HG03571 (cell line): Measurements from ENCODE around the gene SULT2A1.
"Not testable (repeated sequence)": the region's sequence is repeated elsewhere in the genome, so short reads cannot be mapped to it uniquely, and the experiment has no call there.

ENCODE experiments used
- ATAC-seq: cut with Tn5 transposase; IDR thresholded peaks from one replicate; pipeline ENCODE4 v1.9.1; 2021; ENCODE audit not compliant: unreplicated experiment

SULT2A1 gene

GRCh38 chr19:47860602-47861297, 25.4 kb downstream of the SULT2A1 start:
- ATAC-seq = no peak

- ATAC-seq = not testable (repeated sequence)
These were observed 26.3 kb downstream of the SULT2A1 start for GRCh38 chr19:47859838-47860237.

GRCh38 chr19:47858646-47859285, 27.3 kb downstream of the SULT2A1 start, which contains the start of gene TPRX2:
Gene TPRX2 (plus strand): TSS chr19:47859235. CDS start chr19:47859247, 12 bp downstream.
- not testable (repeated sequence) for ATAC-seq

- not testable (repeated sequence) for ATAC-seq
These were observed 27.9 kb downstream of the SULT2A1 start for GRCh38 chr19:47858231-47858630.

GRCh38 chr19:47854459-47854858, 31.7 kb downstream of the SULT2A1 start:
- no peak for ATAC-seq

- ATAC-seq = no peak
These were observed 33.1 kb downstream of the SULT2A1 start for GRCh38 chr19:47853003-47853402.

GRCh38 chr19:47848823-47849473, 37.2 kb downstream of the SULT2A1 start:
- ATAC-seq = no peak

- ATAC-seq = no peak
These were observed 37.7 kb downstream of the SULT2A1 start for GRCh38 chr19:47848425-47848822.

GRCh38 chr19:47842941-47843340, 43.2 kb downstream of the SULT2A1 start:
- no peak for ATAC-seq

- no peak for ATAC-seq
These were observed 46.2 kb downstream of the SULT2A1 start for GRCh38 chr19:47839913-47840312.

GRCh38 chr19:47839411-47839810, 46.7 kb downstream of the SULT2A1 start:
- ATAC-seq = no peak

GRCh38 chr19:47836038-47836437, 50.1 kb downstream of the SULT2A1 start:
- no peak for ATAC-seq

- no peak for ATAC-seq
These were observed 53.4 kb downstream of the SULT2A1 start for GRCh38 chr19:47832723-47833122.

- no peak for ATAC-seq
These were observed 59.3 kb downstream of the SULT2A1 start for GRCh38 chr19:47826800-47827199.

GRCh38 chr19:47824396-47824795, 61.7 kb downstream of the SULT2A1 start:
- ATAC-seq = no peak

GRCh38 chr19:47821460-47822020, 64.6 kb downstream of the SULT2A1 start, which contains the start of gene CRX:
Gene CRX (plus strand): TSS chr19:47821937. CDS start chr19:47834444, 12,507 bp downstream.
- no peak for ATAC-seq
